OCI-LY3 (cell line): Measurements from ENCODE around the gene STK35.

Experiments used
- EZH2phosphoT487 ChIP-seq: fragments of 200-600 bp; shearing (Covaris generic); IDR thresholded peaks from 2 replicates; pipeline ENCODE4 v1.6.1; 2018; ENCODE audit warnings: antibody characterized with exemption, mixed run types, low read depth
- TF ChIP-seq, protein P1 (sequence below): fragments of 200-600, 300-600 bp; sonication (generic); IDR thresholded peaks from 2 replicates; pipeline ENCODE4 v1.5.1; 2014; ENCODE audit warnings: antibody characterized with exemption, low read length, low read depth

DNA sequence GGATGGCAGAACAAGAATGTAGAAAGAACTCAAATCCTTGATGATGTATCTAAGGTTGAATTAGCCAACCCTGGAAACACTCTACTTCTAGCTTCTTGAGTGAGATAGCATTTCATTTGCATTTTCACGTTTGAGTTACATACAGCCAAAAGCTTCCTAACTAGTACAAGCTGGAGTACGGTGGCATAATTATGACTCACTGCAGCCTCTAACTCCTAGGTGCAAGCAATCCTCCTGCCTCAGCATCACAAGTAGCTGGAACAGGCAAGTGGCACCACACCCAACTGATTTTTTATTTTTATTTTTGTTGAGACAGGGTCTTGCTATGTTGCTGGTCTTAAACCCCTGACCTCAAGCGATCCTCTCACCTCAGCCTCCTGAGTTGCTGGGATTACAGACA, 36.5 kb upstream of the STK35 start:
- TF ChIP-seq, protein P1, sequence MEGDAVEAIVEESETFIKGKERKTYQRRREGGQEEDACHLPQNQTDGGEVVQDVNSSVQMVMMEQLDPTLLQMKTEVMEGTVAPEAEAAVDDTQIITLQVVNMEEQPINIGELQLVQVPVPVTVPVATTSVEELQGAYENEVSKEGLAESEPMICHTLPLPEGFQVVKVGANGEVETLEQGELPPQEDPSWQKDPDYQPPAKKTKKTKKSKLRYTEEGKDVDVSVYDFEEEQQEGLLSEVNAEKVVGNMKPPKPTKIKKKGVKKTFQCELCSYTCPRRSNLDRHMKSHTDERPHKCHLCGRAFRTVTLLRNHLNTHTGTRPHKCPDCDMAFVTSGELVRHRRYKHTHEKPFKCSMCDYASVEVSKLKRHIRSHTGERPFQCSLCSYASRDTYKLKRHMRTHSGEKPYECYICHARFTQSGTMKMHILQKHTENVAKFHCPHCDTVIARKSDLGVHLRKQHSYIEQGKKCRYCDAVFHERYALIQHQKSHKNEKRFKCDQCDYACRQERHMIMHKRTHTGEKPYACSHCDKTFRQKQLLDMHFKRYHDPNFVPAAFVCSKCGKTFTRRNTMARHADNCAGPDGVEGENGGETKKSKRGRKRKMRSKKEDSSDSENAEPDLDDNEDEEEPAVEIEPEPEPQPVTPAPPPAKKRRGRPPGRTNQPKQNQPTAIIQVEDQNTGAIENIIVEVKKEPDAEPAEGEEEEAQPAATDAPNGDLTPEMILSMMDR = no peak
- TF ChIP-seq EZH2phosphoT487 = no peak
